Endothelial cell of umbilical vein (primary cell): Measurements from ENCODE around the gene EP400. TPM values are rescaled to one million over a fixed set of nuclear protein-coding genes. Genes with fewer than 3 reads are reported as not detected.
"Not testable (repeated sequence)": the region's sequence is repeated elsewhere in the genome, so short reads cannot be mapped to it uniquely, and the experiment has no call there.

Source experiments
- BruUV-seq: library from RNA; stranded (reverse); fragments of 400-500 nt; replicated peaks from 2 replicates; lab custom pipeline; 2021; lab: Mats Ljungman, UMichigan
- CTCF ChIA-PET: fragments of 300-600, 350-600 bp; sonication (Branson Sonifier 250); formaldehyde crosslinking; loops from one replicate; lab custom pipeline; 2021; ENCODE audit warnings: antibody characterized with exemption, inconsistent platforms; lab: Charles Lee
- POLR2A ChIA-PET: fragments of 300-600, 350-600 bp; sonication (Branson Sonifier 250); formaldehyde crosslinking; loops from one replicate; lab custom pipeline; 2021; ENCODE audit warnings: antibody characterized with exemption, inconsistent platforms; lab: Charles Lee
- DNase-seq: peaks from one replicate; pipeline ENCODE4 v3.0.0-alpha.2; 2011; ENCODE audit warnings: low read depth, low spot score
- FAIRE-seq: peaks from 2 replicates; lab custom pipeline; 2011; peaks lifted over from hg19 to GRCh38; lab: Jason Lieb, UNC
- H2AFZ ChIP-seq: 2 replicates; pipeline ENCODE4 v1.6.0; 2012; ENCODE audit warnings: low read depth, low read length, control low read depth, inconsistent platforms
- H3K27ac ChIP-seq: 2 replicates; pipeline ENCODE4 v1.5.1; 2011; ENCODE audit warnings: low read depth, mild to moderate bottlenecking, control low read depth, low read length, moderate library complexity; ENCODE audit not compliant: insufficient read depth
- H3K27me3 ChIP-seq, 2 experiments: 2 replicates each; pipeline versions ENCODE4 v1.6.0 to v1.6.1; 2011; ENCODE audit warnings: low read length in 2 of 2, mixed read lengths in 1 of 2; ENCODE audit not compliant: control insufficient read depth in 2 of 2, insufficient read depth in 2 of 2
- H3K36me3 ChIP-seq, 2 experiments: 2 replicates in 1 of 2; 3 replicates in 1 of 2; pipeline ENCODE4 v1.5.1; 2011; ENCODE audit warnings: low read length in 2 of 2, mild to moderate bottlenecking in 1 of 2, moderate library complexity in 1 of 2; ENCODE audit not compliant: control insufficient read depth in 2 of 2, insufficient read depth in 2 of 2; ENCODE audit errors: extremely low read depth in 1 of 2
- H3K4me1 ChIP-seq: 3 replicates; pipeline ENCODE4 v1.5.1; 2011; ENCODE audit warnings: mild to moderate bottlenecking, low read length; ENCODE audit not compliant: control insufficient read depth, insufficient read depth; ENCODE audit errors: extremely low read depth
- H3K4me2 ChIP-seq: 2 replicates; pipeline ENCODE4 v1.6.1; 2011; ENCODE audit warnings: low read length, control low read depth, mixed read lengths; ENCODE audit not compliant: insufficient read depth
- H3K4me3 ChIP-seq, 3 experiments: fragments of 200-600 bp in 1 of 3; sonication (generic), shearing (Covaris generic) in 1 of 3; replicated peaks in 1 of 3; 2 replicates each; pipeline ENCODE4 v1.5.1; 2011 to 2016; ENCODE audit warnings: control low read depth in 3 of 3, low read length in 3 of 3, mild to moderate bottlenecking in 2 of 3, inconsistent platforms in 1 of 3, low read depth in 1 of 3, moderate library complexity in 1 of 3; ENCODE audit not compliant: insufficient read depth in 1 of 3
- H3K79me2 ChIP-seq: 2 replicates; pipeline ENCODE4 v1.6.0; 2012; ENCODE audit warnings: low read length, inconsistent platforms; ENCODE audit not compliant: control insufficient read depth, insufficient read depth
- H3K9ac ChIP-seq: replicated peaks from 2 replicates; pipeline ENCODE3; 2011; ENCODE audit warnings: low read length, control low read depth; ENCODE audit not compliant: insufficient read depth; ENCODE audit errors: extremely low read depth
- H3K9me1 ChIP-seq: replicated peaks from 3 replicates; pipeline ENCODE4 v1.6.0; 2011; ENCODE audit warnings: mild to moderate bottlenecking, low read length; ENCODE audit not compliant: control insufficient read depth, insufficient read depth; ENCODE audit errors: extremely low read depth
- H3K9me3 ChIP-seq: replicated peaks from 2 replicates; pipeline ENCODE4 v1.5.1; 2012; ENCODE audit warnings: low read length, inconsistent platforms; ENCODE audit not compliant: control insufficient read depth, insufficient read depth
- H4K20me1 ChIP-seq: replicated peaks from 2 replicates; pipeline ENCODE3; 2011; ENCODE audit warnings: mild to moderate bottlenecking, low read length; ENCODE audit not compliant: control insufficient read depth, insufficient read depth; ENCODE audit errors: extremely low read depth
- EZH2 ChIP-seq: IDR thresholded peaks from 2 replicates; pipeline ENCODE4 v1.6.1; 2012; ENCODE audit warnings: borderline replicate concordance, low read depth, mild to moderate bottlenecking, moderate library complexity, low read length, inconsistent platforms; ENCODE audit not compliant: severe bottlenecking
- FOS ChIP-seq: IDR thresholded peaks from 2 replicates; pipeline ENCODE4 v1.6.1; 2011; ENCODE audit warnings: mild to moderate bottlenecking, low read length, moderate library complexity, borderline replicate concordance; ENCODE audit not compliant: insufficient read depth
- GATA2 ChIP-seq: IDR thresholded peaks from 2 replicates; pipeline ENCODE4 v1.7.0; 2011; ENCODE audit warnings: low read depth, mild to moderate bottlenecking, moderate library complexity, mixed read lengths, low read length; ENCODE audit not compliant: insufficient read length, insufficient read depth
- JUN ChIP-seq: IDR thresholded peaks from 2 replicates; pipeline ENCODE4 v1.6.1; 2011; ENCODE audit warnings: borderline replicate concordance, low read depth; ENCODE audit not compliant: insufficient read length, insufficient read depth
- MYC ChIP-seq: IDR thresholded peaks from one replicate; pipeline ENCODE4 v1.6.1; 2011; ENCODE audit warnings: mild to moderate bottlenecking, low read depth, low read length
- POLR2A ChIP-seq: IDR thresholded peaks from 2 replicates; pipeline ENCODE4 v1.6.1; 2012; ENCODE audit warnings: low read depth, mild to moderate bottlenecking, control low read depth, low read length
- POLR2AphosphoS5 ChIP-seq: IDR thresholded peaks from 2 replicates; pipeline ENCODE4 v1.6.1; 2012; ENCODE audit warnings: low read depth, mild to moderate bottlenecking, control low read depth, low read length, moderate library complexity; ENCODE audit not compliant: insufficient read depth
- dilution Hi-C: fragments of 300-500 bp; cut with MboI; formaldehyde crosslinking; loops from one replicate; pipeline ENCODE4 v1.15.0; 2019; ENCODE audit warnings: low sequenced_read_pairs; ENCODE audit not compliant: extremely low pct_ligation_motif_present
- intact Hi-C: fragments of 100-400 bp; cut with micrococcal nuclease; formaldehyde crosslinking; loops from one replicate; pipeline ENCODE4 v1.10.0; 2022
- polyA plus RNA-seq, 4 experiments: library from polyadenylated mRNA; depleted of rRNA in 3 of 4; stranded (reverse) in 3 of 4; unstranded in 1 of 4; fragments of >200 nt; gene quantifications; 2 replicates each; pipeline versions ENCODE4 v1.2.1 to v1.2.3, GENCODE V29; 2011 to 2012; ENCODE audit warnings: missing spikeins in 1 of 4
- total RNA-seq: library from RNA; stranded (reverse); gene quantifications from 2 replicates; pipeline ENCODE4 v1.2.3, GENCODE V29; 2021
- TF ChIP-seq, protein P1 (sequence below), 2 donors: IDR thresholded peaks; 1 replicate in 1 of 2; 2 replicates in 1 of 2; pipeline ENCODE4 v1.5.1; 2011; ENCODE audit warnings: low read length in 2 of 2, mild to moderate bottlenecking in 2 of 2, moderate library complexity in 2 of 2, control low read depth in 1 of 2, inconsistent platforms in 1 of 2, low read depth in 1 of 2; ENCODE audit not compliant: insufficient read depth in 1 of 2; ENCODE audit errors: extremely low read depth in 1 of 2
- TF ChIP-seq, protein P2 (sequence below): IDR thresholded peaks from 2 replicates; pipeline ENCODE4 v1.6.1; 2011; ENCODE audit not compliant: insufficient read depth, insufficient read length

The EP400 gene
- total and polyA plus RNA-seq, 2 donors (not counting 3 experiments of a cell fraction or from before 2014, with no cell fraction given): 9.0 to 57.7 TPM

DNA sequence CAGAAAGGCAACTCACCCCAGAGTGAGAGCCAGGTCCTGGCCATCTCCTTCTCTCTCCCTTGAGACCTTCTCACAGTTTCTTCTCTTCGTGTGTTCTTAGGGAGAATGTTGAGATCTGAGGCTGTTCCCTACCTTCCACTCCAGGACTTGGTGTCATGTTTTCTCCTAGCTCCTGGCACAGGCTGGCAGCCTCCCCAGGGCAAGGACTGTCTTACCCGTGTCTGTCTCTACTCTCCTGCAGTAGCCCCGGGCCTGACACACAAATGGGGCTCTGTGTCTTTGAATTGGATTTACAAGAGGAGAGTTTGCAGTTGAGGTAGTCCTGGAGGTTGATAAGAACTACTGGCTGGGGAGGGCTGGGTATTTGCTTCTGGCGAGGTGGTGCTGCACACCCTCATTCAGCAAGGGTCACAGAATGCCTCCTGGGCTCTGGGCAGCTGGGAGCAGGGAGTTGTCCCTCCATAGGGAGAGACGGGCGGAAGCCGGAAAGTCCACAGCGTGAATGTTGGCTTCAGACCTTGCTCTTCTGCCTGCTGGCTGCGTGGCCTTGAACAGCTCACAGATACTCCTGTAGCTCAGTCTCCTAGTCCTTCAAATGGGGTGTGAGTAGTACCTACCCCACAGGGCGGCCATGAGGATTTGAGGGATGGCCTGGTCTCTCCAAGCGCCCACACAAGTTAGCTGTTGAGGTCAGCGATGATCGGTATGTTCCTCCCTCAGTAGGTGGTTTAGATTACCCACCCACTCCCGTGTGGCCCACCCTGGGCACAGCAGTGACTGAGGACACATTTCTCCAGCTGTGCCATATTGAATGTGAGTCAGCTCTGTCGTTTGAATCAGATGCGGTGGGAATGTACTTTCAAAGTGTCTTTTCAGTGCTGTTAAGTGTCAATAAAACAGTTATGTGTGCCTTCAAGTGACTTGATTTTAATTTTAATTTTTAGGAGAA is 10.2 kb downstream of the EP400 start:
- H3K36me3 ChIP-seq: peaks cover 0 to 5% of the 10 kb centered on the region in 2 experiments
- no peak overlapping the region for H3K4me2 ChIP-seq
- CTCF ChIA-PET: no interaction called here
- H3K27me3 ChIP-seq: no peaks in the 10 kb centered on the region
- TF ChIP-seq POLR2A (no peak), EZH2 (no peak), JUN (no peak), FOS (no peak), GATA2 (no peak), POLR2AphosphoS5 (no peak), MYC (no peak)
- TF ChIP-seq, protein P1, sequence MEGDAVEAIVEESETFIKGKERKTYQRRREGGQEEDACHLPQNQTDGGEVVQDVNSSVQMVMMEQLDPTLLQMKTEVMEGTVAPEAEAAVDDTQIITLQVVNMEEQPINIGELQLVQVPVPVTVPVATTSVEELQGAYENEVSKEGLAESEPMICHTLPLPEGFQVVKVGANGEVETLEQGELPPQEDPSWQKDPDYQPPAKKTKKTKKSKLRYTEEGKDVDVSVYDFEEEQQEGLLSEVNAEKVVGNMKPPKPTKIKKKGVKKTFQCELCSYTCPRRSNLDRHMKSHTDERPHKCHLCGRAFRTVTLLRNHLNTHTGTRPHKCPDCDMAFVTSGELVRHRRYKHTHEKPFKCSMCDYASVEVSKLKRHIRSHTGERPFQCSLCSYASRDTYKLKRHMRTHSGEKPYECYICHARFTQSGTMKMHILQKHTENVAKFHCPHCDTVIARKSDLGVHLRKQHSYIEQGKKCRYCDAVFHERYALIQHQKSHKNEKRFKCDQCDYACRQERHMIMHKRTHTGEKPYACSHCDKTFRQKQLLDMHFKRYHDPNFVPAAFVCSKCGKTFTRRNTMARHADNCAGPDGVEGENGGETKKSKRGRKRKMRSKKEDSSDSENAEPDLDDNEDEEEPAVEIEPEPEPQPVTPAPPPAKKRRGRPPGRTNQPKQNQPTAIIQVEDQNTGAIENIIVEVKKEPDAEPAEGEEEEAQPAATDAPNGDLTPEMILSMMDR (IDR thresholded peaks at IDR 0.05; ENCODE audit: extremely low read depth in 1 of 2, insufficient read depth in 1 of 2, low read depth in 1 of 2, low read length in 2 of 2): no peak
- TF ChIP-seq, protein P2, sequence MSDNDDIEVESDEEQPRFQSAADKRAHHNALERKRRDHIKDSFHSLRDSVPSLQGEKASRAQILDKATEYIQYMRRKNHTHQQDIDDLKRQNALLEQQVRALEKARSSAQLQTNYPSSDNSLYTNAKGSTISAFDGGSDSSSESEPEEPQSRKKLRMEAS: no peak
- DNase-seq (no peak), FAIRE-seq (no peak)
- no peaks in the 10 kb centered on the region for H3K9me3 ChIP-seq
- H4K20me1 ChIP-seq: peaks cover 11% of the 10 kb centered on the region
- H3K9me1 ChIP-seq: no peaks in the 10 kb centered on the region
- intact Hi-C loops (no loop called here), dilution Hi-C loops (no loop called here)
- H3K79me2 ChIP-seq: peaks cover 82% of the 10 kb centered on the region
- no peak overlapping the region for H3K27ac ChIP-seq
- H3K4me3 ChIP-seq: no peak overlapping the region
- POLR2A ChIA-PET: no interaction called here
- no peak overlapping the region for H2AFZ ChIP-seq
- no peak overlapping the region for H3K9ac ChIP-seq
- no peaks in the 10 kb centered on the region for H3K4me1 ChIP-seq
- no TSS peak for BruUV-seq

DNA sequence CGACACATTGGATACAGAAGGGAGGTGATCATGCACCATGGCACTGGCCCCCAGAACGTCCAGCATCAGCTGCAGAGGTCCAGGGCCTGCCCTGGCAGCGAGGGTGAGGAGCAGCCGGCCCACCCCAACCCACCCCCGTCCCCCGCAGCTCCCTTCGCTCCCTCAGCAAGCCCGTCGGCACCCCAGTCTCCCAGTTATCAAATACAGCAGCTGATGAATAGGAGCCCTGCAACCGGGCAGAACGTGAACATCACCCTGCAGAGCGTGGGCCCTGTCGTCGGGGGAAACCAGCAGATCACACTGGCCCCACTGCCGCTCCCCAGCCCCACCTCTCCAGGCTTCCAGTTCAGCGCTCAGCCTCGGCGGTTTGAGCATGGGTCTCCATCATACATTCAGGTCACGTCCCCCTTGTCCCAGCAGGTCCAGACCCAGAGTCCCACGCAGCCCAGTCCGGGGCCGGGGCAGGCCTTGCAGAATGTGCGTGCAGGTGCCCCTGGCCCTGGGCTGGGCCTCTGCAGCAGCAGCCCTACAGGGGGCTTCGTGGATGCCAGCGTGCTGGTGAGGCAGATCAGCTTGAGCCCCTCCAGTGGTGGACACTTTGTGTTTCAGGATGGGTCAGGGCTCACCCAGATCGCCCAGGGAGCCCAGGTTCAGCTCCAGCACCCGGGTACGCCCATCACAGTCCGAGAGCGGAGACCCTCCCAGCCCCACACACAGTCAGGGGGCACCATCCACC is 11.0 kb downstream of the EP400 start:
- POLR2A ChIA-PET, dilution Hi-C loops, H3K4me1 ChIP-seq, H3K9ac ChIP-seq, DNase-seq, CTCF ChIA-PET, H3K9me3 ChIP-seq, intact Hi-C loops, H3K36me3 ChIP-seq, H3K4me3 ChIP-seq, FAIRE-seq, H3K4me2 ChIP-seq, H3K27ac ChIP-seq, H2AFZ ChIP-seq, BruUV-seq, H3K9me1 ChIP-seq, H3K27me3 ChIP-seq: not testable (repeated sequence)
- Histone ChIP-seq H3K79me2 (peaks cover 82% of the 10 kb centered on the region), H4K20me1 (peaks cover 12% of the 10 kb centered on the region)
